HG03045 (cell line): Measurements from ENCODE around the gene RPL22L1.
"Not testable (repeated sequence)": the region's sequence is repeated elsewhere in the genome, so short reads cannot be mapped to it uniquely, and the experiment has no call there.

Source experiments
- ATAC-seq: cut with Tn5 transposase; IDR thresholded peaks from one replicate; pipeline ENCODE4 v1.9.1; 2021; ENCODE audit warnings: mild to moderate bottlenecking, moderate library complexity; ENCODE audit not compliant: unreplicated experiment

Gene RPL22L1

GRCh38 chr3:170869645-170870593 is at the start of gene RPL22L1:
Gene RPL22L1 (minus strand): TSS chr3:170870195. CDS start chr3:170870167, 28 bp downstream.
- ATAC-seq: peak; percentile 97

GRCh38 chr3:170918715-170919114 is 48.7 kb upstream of the RPL22L1 start:
- no peak for ATAC-seq

GRCh38 chr3:170914690-170915089 is 44.7 kb upstream of the RPL22L1 start:
- ATAC-seq: no peak

GRCh38 chr3:170914212-170914611 is 44.2 kb upstream of the RPL22L1 start:
- ATAC-seq: no peak

GRCh38 chr3:170911051-170911450 is 41.1 kb upstream of the RPL22L1 start:
- no peak for ATAC-seq

GRCh38 chr3:170910542-170910941 is 40.5 kb upstream of the RPL22L1 start:
- ATAC-seq: no peak

- ATAC-seq: no peak
Measured at GRCh38 chr3:170909129-170909903, 39.3 kb upstream of the RPL22L1 start.

GRCh38 chr3:170908235-170909116 is 38.5 kb upstream of the RPL22L1 start, which contains the start of gene EIF5A2:
Gene EIF5A2 (minus strand): TSS chr3:170908637. CDS start chr3:170907806, 831 bp downstream.
- ATAC-seq: peak; percentile 89

GRCh38 chr3:170907637-170908234 is 37.7 kb upstream of the RPL22L1 start:
- ATAC-seq: no peak

GRCh38 chr3:170905862-170906261 is 35.9 kb upstream of the RPL22L1 start:
- no peak for ATAC-seq

GRCh38 chr3:170903123-170903522 is 33.1 kb upstream of the RPL22L1 start:
- no peak for ATAC-seq

- ATAC-seq: no peak
Measured at GRCh38 chr3:170899455-170899854, 29.5 kb upstream of the RPL22L1 start.

- no peak for ATAC-seq
Measured at GRCh38 chr3:170897978-170898377, 28.0 kb upstream of the RPL22L1 start.

- not testable (repeated sequence) for ATAC-seq
Measured at GRCh38 chr3:170897199-170897598, 27.2 kb upstream of the RPL22L1 start.

- ATAC-seq: no peak
Measured at GRCh38 chr3:170896781-170897180, 26.8 kb upstream of the RPL22L1 start.

- not testable (repeated sequence) for ATAC-seq
Measured at GRCh38 chr3:170896333-170896732, 26.3 kb upstream of the RPL22L1 start.

- ATAC-seq: no peak
Measured at GRCh38 chr3:170893895-170894294, 23.9 kb upstream of the RPL22L1 start.

GRCh38 chr3:170889630-170890029 is 19.6 kb upstream of the RPL22L1 start:
- no peak for ATAC-seq

GRCh38 chr3:170889132-170889531 is 19.1 kb upstream of the RPL22L1 start:
- no peak for ATAC-seq
